Liver (tissue), 3 donors: Measurements from ENCODE around the gene CDH4.

Source experiments
- CTCF ChIP-seq: fragments of 150-350 bp; IDR thresholded peaks from 2 replicates; pipeline ENCODE4 v1.5.1; 2017; ENCODE audit warnings: improper control_type of control experiment, low read depth, low read length; ENCODE audit not compliant: missing input control
- EGR1 ChIP-seq, 2 donors: IDR thresholded peaks; 2 replicates each; pipeline ENCODE4 v1.6.1; 2016 to 2018; ENCODE audit warnings: antibody characterized with exemption in 2 of 2, low read depth in 2 of 2
- FOXA1 ChIP-seq: IDR thresholded peaks from 2 replicates; pipeline ENCODE4 v1.6.1; 2016; ENCODE audit warnings: antibody characterized with exemption
- GABPA ChIP-seq, 2 donors: IDR thresholded peaks in 1 of 2; conservative IDR thresholded peaks in 1 of 2; 2 replicates each; pipeline ENCODE4 v1.6.1; 2016; ENCODE audit warnings: antibody characterized with exemption in 2 of 2, mild to moderate bottlenecking in 1 of 2, moderate library complexity in 1 of 2
- JUND ChIP-seq, 2 donors: IDR thresholded peaks; 2 replicates each; pipeline ENCODE4 v1.6.1; 2016; ENCODE audit warnings: antibody characterized with exemption in 2 of 2
- MAX ChIP-seq: IDR thresholded peaks from 2 replicates; pipeline ENCODE4 v1.6.1; 2016; ENCODE audit warnings: antibody characterized with exemption
- NR2F2 ChIP-seq: IDR thresholded peaks from 2 replicates; pipeline ENCODE4 v1.6.1; 2016; ENCODE audit warnings: antibody characterized with exemption
- SP1 ChIP-seq: IDR thresholded peaks from 2 replicates; pipeline ENCODE4 v1.6.1; 2018; ENCODE audit warnings: antibody characterized with exemption, mild to moderate bottlenecking
- TAF1 ChIP-seq: conservative IDR thresholded peaks from 2 replicates; pipeline ENCODE4 v1.6.1; 2016; ENCODE audit warnings: antibody characterized with exemption, mild to moderate bottlenecking
- YY1 ChIP-seq: IDR thresholded peaks from 2 replicates; pipeline ENCODE4 v1.6.1; 2016; ENCODE audit warnings: antibody characterized with exemption, mild to moderate bottlenecking
- TF ChIP-seq, protein P1 (sequence below): IDR thresholded peaks from 2 replicates; pipeline ENCODE4 v1.6.1; 2016; ENCODE audit warnings: antibody characterized with exemption, mild to moderate bottlenecking
- TF ChIP-seq, protein P2 (sequence below): IDR thresholded peaks from 2 replicates; pipeline ENCODE4 v1.6.1; 2016; ENCODE audit warnings: antibody characterized with exemption
- donor health status: healthy.
- donor health status: healthy.

- TF ChIP-seq FOXA1: no peak
- TF ChIP-seq CTCF: no peak
- TF ChIP-seq NR2F2: no peak
- TF ChIP-seq JUND (IDR thresholded peaks at IDR 0.05): no peak
- TF ChIP-seq GABPA (IDR thresholded peaks at IDR 0.05 in 1 of 2, conservative IDR thresholded peaks at IDR 0.05 in 1 of 2): no peak
- no peak for TF ChIP-seq TAF1
- no peak for TF ChIP-seq SP1
- TF ChIP-seq YY1: no peak
- TF ChIP-seq MAX: no peak
- TF ChIP-seq, protein P1, sequence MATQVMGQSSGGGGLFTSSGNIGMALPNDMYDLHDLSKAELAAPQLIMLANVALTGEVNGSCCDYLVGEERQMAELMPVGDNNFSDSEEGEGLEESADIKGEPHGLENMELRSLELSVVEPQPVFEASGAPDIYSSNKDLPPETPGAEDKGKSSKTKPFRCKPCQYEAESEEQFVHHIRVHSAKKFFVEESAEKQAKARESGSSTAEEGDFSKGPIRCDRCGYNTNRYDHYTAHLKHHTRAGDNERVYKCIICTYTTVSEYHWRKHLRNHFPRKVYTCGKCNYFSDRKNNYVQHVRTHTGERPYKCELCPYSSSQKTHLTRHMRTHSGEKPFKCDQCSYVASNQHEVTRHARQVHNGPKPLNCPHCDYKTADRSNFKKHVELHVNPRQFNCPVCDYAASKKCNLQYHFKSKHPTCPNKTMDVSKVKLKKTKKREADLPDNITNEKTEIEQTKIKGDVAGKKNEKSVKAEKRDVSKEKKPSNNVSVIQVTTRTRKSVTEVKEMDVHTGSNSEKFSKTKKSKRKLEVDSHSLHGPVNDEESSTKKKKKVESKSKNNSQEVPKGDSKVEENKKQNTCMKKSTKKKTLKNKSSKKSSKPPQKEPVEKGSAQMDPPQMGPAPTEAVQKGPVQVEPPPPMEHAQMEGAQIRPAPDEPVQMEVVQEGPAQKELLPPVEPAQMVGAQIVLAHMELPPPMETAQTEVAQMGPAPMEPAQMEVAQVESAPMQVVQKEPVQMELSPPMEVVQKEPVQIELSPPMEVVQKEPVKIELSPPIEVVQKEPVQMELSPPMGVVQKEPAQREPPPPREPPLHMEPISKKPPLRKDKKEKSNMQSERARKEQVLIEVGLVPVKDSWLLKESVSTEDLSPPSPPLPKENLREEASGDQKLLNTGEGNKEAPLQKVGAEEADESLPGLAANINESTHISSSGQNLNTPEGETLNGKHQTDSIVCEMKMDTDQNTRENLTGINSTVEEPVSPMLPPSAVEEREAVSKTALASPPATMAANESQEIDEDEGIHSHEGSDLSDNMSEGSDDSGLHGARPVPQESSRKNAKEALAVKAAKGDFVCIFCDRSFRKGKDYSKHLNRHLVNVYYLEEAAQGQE: no peak
- TF ChIP-seq, protein P2, sequence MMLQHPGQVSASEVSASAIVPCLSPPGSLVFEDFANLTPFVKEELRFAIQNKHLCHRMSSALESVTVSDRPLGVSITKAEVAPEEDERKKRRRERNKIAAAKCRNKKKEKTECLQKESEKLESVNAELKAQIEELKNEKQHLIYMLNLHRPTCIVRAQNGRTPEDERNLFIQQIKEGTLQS: no peak
- no peak for TF ChIP-seq EGR1 (IDR thresholded peaks at IDR 0.05; ENCODE audit: low read depth in 2 of 2)
These were observed 507.4 kb downstream of the CDH4 start for GRCh38 chr20:61759286-61760065.
